HG03558 (cell line): ENCODE results near the gene NCAPD3.

Source experiments
- ATAC-seq: cut with Tn5 transposase; IDR thresholded peaks from one replicate; pipeline ENCODE4 v1.9.1; 2021; ENCODE audit warnings: moderate number of reproducible peaks; ENCODE audit not compliant: unreplicated experiment; ENCODE audit errors: extremely low read depth

The NCAPD3 gene

GRCh38 chr11:134164490-134165370, 59.0 kb downstream of the NCAPD3 start:
- ATAC-seq: no peak

GRCh38 chr11:134159652-134160051, 64.1 kb downstream of the NCAPD3 start:
- no peak for ATAC-seq

- ATAC-seq: no peak
Measured at GRCh38 chr11:134158023-134158422, 65.7 kb downstream of the NCAPD3 start.

- no peak for ATAC-seq
Measured at GRCh38 chr11:134157451-134157850, 66.3 kb downstream of the NCAPD3 start.

GRCh38 chr11:134155946-134156865, 67.6 kb downstream of the NCAPD3 start:
- ATAC-seq: no peak

GRCh38 chr11:134155456-134155855, 68.3 kb downstream of the NCAPD3 start:
- ATAC-seq: no peak

- no peak for ATAC-seq
Measured at GRCh38 chr11:134154441-134154840, 69.3 kb downstream of the NCAPD3 start.

- ATAC-seq: no peak
Measured at GRCh38 chr11:134153147-134153905, 70.4 kb downstream of the NCAPD3 start.

GRCh38 chr11:134152696-134153095, 71.1 kb downstream of the NCAPD3 start:
- ATAC-seq: no peak

- ATAC-seq: no peak
Measured at GRCh38 chr11:134151083-134151747, 72.6 kb downstream of the NCAPD3 start.

- no peak for ATAC-seq
Measured at GRCh38 chr11:134150195-134150903, 73.4 kb downstream of the NCAPD3 start.

- no peak for ATAC-seq
Measured at GRCh38 chr11:134149371-134149770, 74.4 kb downstream of the NCAPD3 start.

- no peak for ATAC-seq
Measured at GRCh38 chr11:134146598-134146997, 77.2 kb downstream of the NCAPD3 start.

- ATAC-seq: no peak
Measured at GRCh38 chr11:134145715-134146114, 78.1 kb downstream of the NCAPD3 start.

GRCh38 chr11:134144744-134145143, 79.0 kb downstream of the NCAPD3 start:
- ATAC-seq: no peak

GRCh38 chr11:134143801-134144200, 80.0 kb downstream of the NCAPD3 start:
- no peak for ATAC-seq

GRCh38 chr11:134142536-134142935, 81.2 kb downstream of the NCAPD3 start:
- ATAC-seq: no peak

- no peak for ATAC-seq
Measured at GRCh38 chr11:134140961-134141490, 82.7 kb downstream of the NCAPD3 start.

GRCh38 chr11:134139873-134140331, 83.9 kb downstream of the NCAPD3 start:
- no peak for ATAC-seq
